Measurements from ENCODE around the gene MAFB.

- TF ChIP-seq CTCF (tag by site-specific recombination; IDR thresholded peaks at IDR 0.05) = no peak
- no peak for TF ChIP-seq ZNF274 (IDR thresholded peaks at IDR 0.05; ENCODE audit: low read length)
- no peak for TF ChIP-seq ZNF274 (tag by site-specific recombination; IDR thresholded peaks at IDR 0.05; ENCODE audit: borderline replicate concordance)
- TF ChIP-seq ZNF140 (tag by site-specific recombination; IDR thresholded peaks at IDR 0.05) = no peak
- TF ChIP-seq TRIM28 (IDR thresholded peaks at IDR 0.05; ENCODE audit: borderline replicate concordance, low read length) = no peak
- no peak for TF ChIP-seq ZNF112 (tag by site-specific recombination; IDR thresholded peaks at IDR 0.05)
- no peak for TF ChIP-seq YY1 (tag by site-specific recombination; IDR thresholded peaks at IDR 0.05)
- TF ChIP-seq SP3 (tag by site-specific recombination; IDR thresholded peaks at IDR 0.05) = no peak
- no peak for TF ChIP-seq ZNF639 (tag by site-specific recombination; IDR thresholded peaks at IDR 0.05)
- TF ChIP-seq REST (tag by site-specific recombination; IDR thresholded peaks at IDR 0.05) = no peak
- no peak for TF ChIP-seq ZNF18 (tag by site-specific recombination; IDR thresholded peaks at IDR 0.05)
- no peak for TF ChIP-seq ZNF561 (tag by site-specific recombination; IDR thresholded peaks at IDR 0.05; ENCODE audit: borderline replicate concordance)
- no peak for TF ChIP-seq ZBTB8A (tag by site-specific recombination; IDR thresholded peaks at IDR 0.05)
- no peak for TF ChIP-seq ZSCAN18 (tag by site-specific recombination; IDR thresholded peaks at IDR 0.05)
- no peak for TF ChIP-seq ZNF654 (tag by site-specific recombination; IDR thresholded peaks at IDR 0.05; ENCODE audit: low read depth)
Measured at GRCh38 chr20:40715491-40715890, 26.5 kb upstream of the MAFB start.

Measured in HEK293 (cell line).